AG20443 (cell line): ENCODE results near the gene PRKCE.

ENCODE experiments used
- DNase-seq: peaks from one replicate; pipeline ENCODE4 v3.0.0; 2012; ENCODE audit warnings: low spot score, mixed read lengths

The PRKCE gene

DNA sequence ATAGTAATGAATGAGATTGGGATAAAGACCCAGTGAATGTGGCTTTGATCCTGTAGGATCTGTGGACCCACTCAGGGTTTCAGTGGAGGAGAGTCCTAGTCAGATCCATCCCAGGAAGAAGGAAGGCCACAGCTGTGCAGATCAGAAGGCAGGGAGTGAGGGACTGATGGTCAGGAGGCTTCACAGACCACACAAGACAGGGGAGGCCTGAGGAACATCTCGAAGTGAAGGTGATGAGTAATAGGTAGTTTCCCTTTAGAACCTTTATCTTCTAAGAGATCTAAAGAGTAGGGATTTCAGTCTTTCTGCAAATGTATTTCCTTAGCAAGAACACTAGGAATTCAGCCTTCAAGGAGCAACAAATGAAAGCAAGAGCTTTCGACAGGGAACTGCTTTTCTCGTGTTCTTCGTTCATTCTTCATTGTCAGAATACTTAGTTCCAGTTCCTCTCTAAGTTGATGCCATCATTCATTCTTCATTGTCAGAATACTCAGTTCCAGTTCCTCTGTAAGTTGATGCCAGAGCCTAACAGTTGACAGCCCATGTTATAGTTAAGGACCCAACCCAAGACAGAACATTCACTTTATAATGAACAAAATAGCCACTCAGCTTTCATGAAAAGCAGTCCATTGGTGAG is 495.5 kb downstream of the PRKCE start:
- no peak for DNase-seq

GRCh38 chr2:46147626-46148368 is 496.3 kb downstream of the PRKCE start:
- DNase-seq: no peak

GRCh38 chr2:46148369-46148736 is 496.9 kb downstream of the PRKCE start:
- DNase-seq: no peak

- no peak for DNase-seq
Measured at GRCh38 chr2:46150445-46150955, 499.0 kb downstream of the PRKCE start.

- DNase-seq: no peak
Measured at GRCh38 chr2:46151577-46151976, 500.1 kb downstream of the PRKCE start.

- DNase-seq: no peak
Measured at GRCh38 chr2:46153996-46154753, 502.7 kb downstream of the PRKCE start.

GRCh38 chr2:46157072-46157965 is 505.8 kb downstream of the PRKCE start:
- DNase-seq: no peak

GRCh38 chr2:46157966-46158310 is 506.5 kb downstream of the PRKCE start:
- no peak for DNase-seq

GRCh38 chr2:46158661-46159060 is 507.2 kb downstream of the PRKCE start:
- no peak for DNase-seq

DNA sequence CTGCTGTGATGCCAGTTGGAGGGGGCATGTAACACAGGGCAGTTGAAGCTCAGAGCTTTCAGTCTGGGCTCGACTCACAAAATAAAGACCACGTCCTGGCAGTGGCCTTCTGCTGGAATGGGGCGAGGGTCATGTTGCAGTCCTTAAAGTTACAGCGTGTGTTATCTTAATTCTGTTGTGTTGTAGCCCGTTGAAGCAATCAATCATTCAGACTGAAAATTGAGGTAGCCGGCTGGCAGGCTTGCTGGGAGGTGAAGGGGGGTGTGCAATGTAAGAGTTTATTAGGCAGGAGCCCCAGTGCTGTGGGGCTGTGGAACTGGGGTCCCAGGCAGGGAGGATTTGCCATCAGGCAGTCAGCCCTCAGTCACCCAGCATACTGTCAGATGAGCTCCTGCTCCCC is 508.9 kb downstream of the PRKCE start:
- DNase-seq: no peak

GRCh38 chr2:46161315-46161714 is 509.8 kb downstream of the PRKCE start:
- no peak for DNase-seq

- no peak for DNase-seq
Measured at GRCh38 chr2:46161911-46162310, 510.4 kb downstream of the PRKCE start.

GRCh38 chr2:46162329-46163097 is 511.0 kb downstream of the PRKCE start:
- peak; percentile 55 for DNase-seq

DNA sequence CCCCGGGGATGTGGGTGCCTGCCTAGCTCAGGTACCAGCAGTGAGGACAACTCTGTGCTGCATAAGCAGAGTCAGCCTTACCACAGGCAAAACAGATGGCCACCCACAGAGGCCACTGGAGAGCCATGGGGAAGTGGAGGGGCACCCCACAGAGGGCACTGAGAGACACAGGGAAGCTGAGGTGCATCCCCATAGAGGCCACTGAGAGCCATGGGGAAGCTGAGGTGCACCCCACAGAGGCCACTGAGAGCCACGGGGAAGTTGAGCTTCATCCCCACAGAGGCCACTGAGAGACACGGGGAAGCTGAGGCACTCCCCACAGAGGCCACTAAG is 511.6 kb downstream of the PRKCE start:
- DNase-seq: no peak

GRCh38 chr2:46163804-46164528 is 512.5 kb downstream of the PRKCE start:
- DNase-seq: no peak

- peak; percentile 94 for DNase-seq
Measured at GRCh38 chr2:46164529-46165301, 513.2 kb downstream of the PRKCE start.

GRCh38 chr2:46165916-46166315 is 514.4 kb downstream of the PRKCE start:
- DNase-seq: no peak

GRCh38 chr2:46167406-46167805 is 515.9 kb downstream of the PRKCE start:
- no peak for DNase-seq

GRCh38 chr2:46167924-46168323 is 516.4 kb downstream of the PRKCE start:
- DNase-seq: peak; percentile 31

GRCh38 chr2:46169467-46169866 is 518.0 kb downstream of the PRKCE start:
- DNase-seq: no peak
